ENCODE results near the gene MTUS2.

DNA sequence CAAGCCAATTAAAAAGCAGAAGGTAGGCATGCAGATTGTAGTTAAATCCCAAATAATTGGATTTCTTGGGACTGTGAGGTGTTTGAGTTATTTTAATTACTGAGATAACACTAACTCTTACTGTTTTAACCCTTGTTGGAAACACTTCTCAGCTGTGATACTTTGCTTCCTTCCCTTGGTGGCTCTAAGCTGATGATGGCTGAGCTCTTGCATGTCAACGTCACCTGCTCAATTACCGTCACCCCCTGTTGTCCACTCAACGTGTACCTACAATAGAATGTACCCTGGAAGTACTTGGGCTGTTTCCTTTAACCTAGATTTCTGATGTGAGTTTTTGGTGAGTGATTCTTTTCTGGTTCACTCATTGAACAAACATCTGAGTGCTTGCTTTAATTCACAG is 471.9 kb downstream of the MTUS2 start:
- TF ChIP-seq BRCA1 (IDR thresholded peaks at IDR 0.05; ENCODE audit: low read depth, low read length) (no peak), EZH2 (IDR thresholded peaks at IDR 0.05; ENCODE audit: low read depth, low read length, severe bottlenecking) (no peak), CEBPB (IDR thresholded peaks at IDR 0.05; ENCODE audit: low read depth, low read length) (no peak), RNF2 (IDR thresholded peaks at IDR 0.05; ENCODE audit: borderline replicate concordance, low read depth, low read length, missing control alignments, poor library complexity, severe bottlenecking) (no peak), RBBP5 (IDR thresholded peaks at IDR 0.05; ENCODE audit: borderline replicate concordance, low read depth, low read length) (no peak)
- TF ChIP-seq, protein P1, sequence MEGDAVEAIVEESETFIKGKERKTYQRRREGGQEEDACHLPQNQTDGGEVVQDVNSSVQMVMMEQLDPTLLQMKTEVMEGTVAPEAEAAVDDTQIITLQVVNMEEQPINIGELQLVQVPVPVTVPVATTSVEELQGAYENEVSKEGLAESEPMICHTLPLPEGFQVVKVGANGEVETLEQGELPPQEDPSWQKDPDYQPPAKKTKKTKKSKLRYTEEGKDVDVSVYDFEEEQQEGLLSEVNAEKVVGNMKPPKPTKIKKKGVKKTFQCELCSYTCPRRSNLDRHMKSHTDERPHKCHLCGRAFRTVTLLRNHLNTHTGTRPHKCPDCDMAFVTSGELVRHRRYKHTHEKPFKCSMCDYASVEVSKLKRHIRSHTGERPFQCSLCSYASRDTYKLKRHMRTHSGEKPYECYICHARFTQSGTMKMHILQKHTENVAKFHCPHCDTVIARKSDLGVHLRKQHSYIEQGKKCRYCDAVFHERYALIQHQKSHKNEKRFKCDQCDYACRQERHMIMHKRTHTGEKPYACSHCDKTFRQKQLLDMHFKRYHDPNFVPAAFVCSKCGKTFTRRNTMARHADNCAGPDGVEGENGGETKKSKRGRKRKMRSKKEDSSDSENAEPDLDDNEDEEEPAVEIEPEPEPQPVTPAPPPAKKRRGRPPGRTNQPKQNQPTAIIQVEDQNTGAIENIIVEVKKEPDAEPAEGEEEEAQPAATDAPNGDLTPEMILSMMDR (IDR thresholded peaks at IDR 0.05; ENCODE audit: control extremely low read depth in 1 of 3, insufficient read depth in 1 of 3, low read depth in 1 of 3, low read length in 3 of 3) = no peak
- TF ChIP-seq, protein P2, sequence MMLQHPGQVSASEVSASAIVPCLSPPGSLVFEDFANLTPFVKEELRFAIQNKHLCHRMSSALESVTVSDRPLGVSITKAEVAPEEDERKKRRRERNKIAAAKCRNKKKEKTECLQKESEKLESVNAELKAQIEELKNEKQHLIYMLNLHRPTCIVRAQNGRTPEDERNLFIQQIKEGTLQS (IDR thresholded peaks at IDR 0.05; ENCODE audit: insufficient read depth, low read depth, low read length) = no peak
